GM19468 (cell line): ENCODE results near the gene CDH13.

Experiments used
- ATAC-seq: cut with Tn5 transposase; IDR thresholded peaks from one replicate; pipeline ENCODE4 v1.9.1; 2021; ENCODE audit warnings: mild to moderate bottlenecking, moderate library complexity, moderate number of reproducible peaks; ENCODE audit not compliant: unreplicated experiment; ENCODE audit errors: extremely low read depth

CDH13 gene

GRCh38 chr16:83248735-83249463, 622.1 kb downstream of the CDH13 start:
- ATAC-seq, result no peak

DNA sequence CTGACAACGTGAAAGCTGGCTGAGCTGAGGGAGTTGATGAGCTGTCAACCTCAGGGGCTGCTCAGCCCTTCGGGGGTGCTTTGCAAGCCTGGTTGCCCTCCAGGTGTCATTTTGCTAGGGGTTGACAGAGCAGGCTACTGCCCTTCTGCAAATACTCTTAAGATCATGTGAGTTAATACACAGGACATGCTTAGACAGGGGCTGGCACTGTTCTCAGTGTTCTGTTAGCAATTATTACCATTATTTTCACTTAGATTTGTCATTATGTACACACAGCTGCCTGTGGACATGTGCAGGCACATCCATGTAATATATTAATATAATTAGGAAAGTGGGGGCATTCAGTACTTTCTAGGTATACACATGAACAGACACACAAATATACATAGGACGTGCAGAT, 626.8 kb downstream of the CDH13 start:
- no peak for ATAC-seq

GRCh38 chr16:83258366-83258928, 631.7 kb downstream of the CDH13 start:
- no peak for ATAC-seq

DNA sequence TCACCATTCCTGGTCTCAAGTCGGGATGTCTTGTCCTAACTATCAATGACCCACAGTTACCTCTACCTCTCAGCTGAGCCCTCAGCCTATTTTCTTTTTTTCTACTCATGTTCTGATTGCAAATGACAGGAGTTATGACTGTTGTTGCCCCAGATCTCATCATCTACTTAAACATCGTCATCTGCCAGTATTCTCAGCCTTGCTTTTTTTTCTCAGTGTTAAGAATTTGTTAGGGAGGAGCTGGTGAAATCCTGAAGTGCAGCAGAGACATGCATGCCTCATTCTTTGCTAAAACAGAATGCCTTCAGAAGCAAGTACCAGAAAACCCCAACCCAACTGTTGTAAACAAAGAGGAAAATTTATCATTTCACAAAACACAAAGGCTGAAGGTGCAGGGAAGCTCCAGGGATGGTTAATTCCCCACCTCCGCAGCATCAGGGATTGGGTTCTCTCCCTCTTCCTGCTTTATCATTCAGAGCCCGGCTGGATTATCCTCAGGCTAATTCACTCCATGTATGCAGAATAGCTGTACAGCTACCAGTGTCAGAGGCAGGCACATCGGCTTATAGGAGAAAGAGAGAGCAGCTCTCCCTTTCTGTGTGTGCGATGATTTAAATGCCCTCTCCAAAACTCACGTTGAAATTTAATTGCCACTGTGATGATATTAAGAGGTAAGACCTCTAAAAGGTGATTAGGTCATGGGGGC, 640.2 kb downstream of the CDH13 start:
- no peak for ATAC-seq

DNA sequence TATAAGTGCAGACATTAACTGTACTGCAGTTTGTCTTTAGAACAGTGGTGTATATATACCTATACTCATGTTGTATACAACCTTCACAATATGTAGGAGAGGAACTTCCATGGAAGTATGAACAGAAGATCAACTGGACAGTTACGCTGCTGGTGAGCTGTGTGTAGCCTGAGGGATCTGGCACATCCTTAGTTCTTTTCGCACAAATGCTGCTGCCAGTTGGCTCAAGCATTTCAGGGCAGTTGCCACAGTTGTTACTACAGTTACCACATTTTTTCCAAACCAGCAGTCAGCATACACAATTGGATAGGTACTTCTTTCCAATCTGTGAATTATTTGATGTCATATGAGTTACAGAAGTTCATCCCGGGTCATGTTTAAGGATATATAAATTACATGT, 641.4 kb downstream of the CDH13 start:
- no peak for ATAC-seq

DNA sequence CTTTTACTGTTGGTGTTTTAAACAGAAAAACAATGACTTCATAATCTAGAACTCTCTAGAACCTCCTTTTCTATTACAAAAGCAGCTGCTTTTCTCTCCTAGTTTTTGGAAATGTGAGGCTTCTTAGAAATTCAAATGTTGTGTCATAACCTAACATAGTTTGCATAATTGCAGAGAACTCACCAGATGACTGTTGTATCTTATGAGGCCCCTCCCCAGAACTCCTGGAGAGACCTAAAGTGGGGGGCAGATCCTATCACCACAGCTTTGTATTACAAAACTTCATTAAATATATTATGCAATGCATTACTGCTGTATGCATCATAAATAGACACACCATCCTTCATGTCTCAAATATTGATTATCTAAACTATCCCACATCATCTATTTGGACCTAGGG, 642.3 kb downstream of the CDH13 start:
- no peak for ATAC-seq

DNA sequence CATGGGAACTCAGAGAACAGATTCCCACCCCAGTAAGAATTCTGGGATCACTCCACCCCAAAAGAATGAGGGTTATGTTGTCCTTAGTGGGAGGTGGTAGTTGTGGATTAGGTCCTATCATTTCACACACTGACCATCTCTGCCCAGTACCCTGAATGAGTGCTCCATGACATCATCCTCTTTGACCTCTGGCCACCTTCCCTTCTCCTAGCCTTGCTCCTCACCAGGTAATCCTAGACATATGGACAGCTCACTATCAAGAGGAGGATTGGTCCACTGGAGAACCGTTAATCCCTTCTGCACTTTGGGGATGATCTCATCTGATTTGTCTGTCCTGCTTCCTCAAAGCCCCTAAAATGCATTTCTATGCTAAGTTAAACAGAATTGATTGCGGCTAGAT, 642.8 kb downstream of the CDH13 start:
- no peak for ATAC-seq

GRCh38 chr16:83270061-83270460, 643.3 kb downstream of the CDH13 start:
- ATAC-seq, result no peak

- no peak for ATAC-seq
Measured at GRCh38 chr16:83270640-83271039, 643.9 kb downstream of the CDH13 start.

DNA sequence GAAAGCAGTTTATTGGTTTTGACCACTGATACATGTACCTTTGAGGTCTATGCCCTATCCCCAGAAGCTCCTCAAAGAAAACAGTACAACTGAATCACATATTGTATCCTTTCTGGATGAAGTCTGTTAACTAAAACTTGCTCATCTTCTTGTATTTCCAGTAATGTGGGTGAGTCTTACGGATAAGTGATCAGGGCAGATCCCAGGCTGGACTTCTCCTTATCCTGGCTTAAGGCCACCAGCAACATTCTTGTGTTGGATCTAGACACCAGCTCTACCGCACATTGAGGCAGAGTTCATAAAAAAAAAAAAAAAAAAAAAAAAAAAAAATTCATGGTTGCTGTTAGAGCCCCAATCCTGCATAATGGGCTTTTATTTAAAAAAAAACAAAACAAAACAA, 644.4 kb downstream of the CDH13 start:
- no peak for ATAC-seq

DNA sequence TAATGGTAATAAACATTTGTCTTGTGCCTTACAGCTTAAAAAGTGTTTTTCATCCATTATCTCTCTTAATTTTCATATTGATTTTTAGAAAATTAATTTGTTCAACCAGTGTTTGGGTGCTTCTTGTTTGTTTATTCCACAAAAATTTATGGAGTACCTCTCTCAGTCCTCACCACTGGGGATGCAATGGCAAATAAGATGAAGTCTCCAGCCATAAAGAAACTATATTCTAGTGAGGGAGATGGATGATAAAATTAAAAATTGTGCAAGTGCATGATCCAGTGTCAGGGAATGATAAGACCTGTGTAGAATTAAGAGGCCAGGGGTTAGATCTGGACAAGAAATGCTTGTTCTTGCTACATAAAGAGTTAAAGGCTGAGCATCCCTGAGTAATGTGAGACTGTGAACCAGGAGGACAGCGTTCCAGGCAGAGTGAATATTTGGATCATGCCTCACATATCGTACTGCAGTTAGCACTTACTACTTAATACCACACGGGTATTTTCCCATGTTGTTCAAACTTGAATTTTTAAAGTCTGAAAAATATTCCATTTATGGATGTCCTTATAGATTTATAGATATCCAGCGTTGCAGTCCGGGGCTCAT, 645.3 kb downstream of the CDH13 start:
- ATAC-seq, result no peak

DNA sequence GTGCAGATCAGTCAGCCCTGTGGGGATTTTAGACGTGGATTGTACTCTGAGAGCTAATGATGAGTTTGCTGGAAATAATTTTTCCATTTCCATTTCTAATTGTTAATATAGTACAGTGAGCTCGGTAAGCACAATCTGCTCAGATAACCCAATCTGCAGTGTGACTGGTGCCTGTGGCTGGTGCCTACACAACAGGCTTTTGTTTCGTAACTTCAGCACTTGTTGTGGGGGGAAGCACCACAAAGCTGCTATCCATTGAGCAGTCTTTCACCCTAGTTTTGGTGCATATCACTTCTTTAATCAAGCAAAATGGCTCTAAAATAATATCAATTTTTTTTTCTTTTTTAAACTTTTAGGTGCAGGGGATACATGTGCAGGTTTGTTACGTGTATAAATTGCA, 646.1 kb downstream of the CDH13 start:
- no peak for ATAC-seq

DNA sequence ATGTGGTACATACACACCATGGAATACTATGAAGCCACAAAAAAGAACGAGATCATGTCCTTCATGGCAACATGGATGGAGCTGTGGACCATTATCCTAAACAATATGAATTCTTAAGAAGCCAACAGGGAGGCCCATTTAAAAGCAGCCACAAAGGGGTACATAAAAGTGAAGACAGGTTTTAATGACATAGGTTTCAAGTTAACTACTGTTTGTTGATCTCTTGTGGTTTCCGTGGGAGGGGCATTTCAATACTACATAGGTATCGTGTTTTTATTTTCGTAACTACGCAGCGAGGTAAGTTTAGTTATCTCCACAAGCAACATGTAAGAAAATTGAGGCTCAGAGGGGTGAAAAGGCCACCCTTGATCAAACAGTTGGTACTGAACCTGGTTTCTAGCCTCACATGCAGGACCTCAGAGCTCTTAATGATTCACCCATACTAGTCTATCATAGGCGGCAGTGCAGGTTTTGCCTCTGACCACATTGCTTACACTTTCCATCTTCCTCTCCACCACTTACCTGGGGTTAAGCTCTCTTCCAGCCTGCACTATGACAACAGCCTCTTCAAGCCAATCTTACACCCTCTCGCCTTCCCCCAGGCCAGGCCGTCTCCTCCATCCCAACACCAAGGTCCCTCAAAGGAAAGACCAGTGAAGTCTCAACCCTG, 646.9 kb downstream of the CDH13 start:
- ATAC-seq, result no peak

DNA sequence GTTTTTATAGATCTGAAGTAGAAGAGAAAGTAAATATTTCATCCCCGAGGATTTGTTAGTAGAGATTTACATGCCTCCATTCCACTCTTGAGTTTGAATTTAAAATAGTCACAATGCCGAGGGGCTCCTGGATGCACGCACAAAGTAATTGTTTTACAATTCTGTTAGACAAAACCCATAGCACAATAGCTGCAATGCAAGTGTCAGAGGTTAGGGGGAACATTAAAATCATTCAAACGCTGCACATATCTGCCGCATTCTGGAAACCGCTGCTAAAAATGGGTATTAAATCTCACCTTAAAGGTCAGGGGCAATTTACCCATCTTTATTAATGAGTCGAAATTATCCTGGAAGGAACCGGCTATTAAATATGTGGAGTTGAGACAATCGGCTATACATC, 652.5 kb downstream of the CDH13 start:
- ATAC-seq, result no peak

- no peak for ATAC-seq
Measured at GRCh38 chr16:83285921-83286320, 659.2 kb downstream of the CDH13 start.

- no peak for ATAC-seq
Measured at GRCh38 chr16:83296505-83296904, 669.7 kb downstream of the CDH13 start.

DNA sequence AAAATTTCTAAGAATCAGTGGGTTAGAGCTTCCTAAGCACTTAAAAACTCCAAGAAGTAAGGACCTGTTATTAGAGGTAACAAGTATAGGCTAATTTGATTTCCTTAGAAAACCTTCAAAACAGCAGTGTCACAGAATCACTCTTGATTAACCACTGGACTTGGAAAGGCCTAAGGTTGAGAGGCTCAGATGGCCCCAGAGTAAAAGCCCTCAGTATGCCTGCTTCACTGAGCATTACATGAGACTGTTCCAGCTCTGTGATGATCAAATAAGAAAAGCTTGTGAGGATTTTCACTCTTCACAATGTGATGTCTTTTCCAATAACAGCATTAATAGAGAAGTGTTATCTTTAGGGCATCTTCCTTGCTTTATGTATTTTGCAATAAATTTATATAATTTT, 671.8 kb downstream of the CDH13 start:
- no peak for ATAC-seq

- ATAC-seq, result no peak
Measured at GRCh38 chr16:83300326-83300725, 673.6 kb downstream of the CDH13 start.

- ATAC-seq, result no peak
Measured at GRCh38 chr16:83301971-83302370, 675.2 kb downstream of the CDH13 start.

- no peak for ATAC-seq
Measured at GRCh38 chr16:83302853-83303252, 676.1 kb downstream of the CDH13 start.

GRCh38 chr16:83305092-83305491, 678.3 kb downstream of the CDH13 start:
- ATAC-seq, result no peak
